ENCODE results near the gene EVPLL.
A peak's percentile ranks its signal among the peaks of the same experiment; 100 is the strongest.

Gene EVPLL

GRCh38 chr17:18344021-18344420, 33.6 kb upstream of the EVPLL start:
- in situ Hi-C loops (cut with HindIII; ENCODE audit: low pct_ligation_motif_present, low sequenced_read_pairs): no loop called here
- Histone ChIP-seq H3K36me3 (replicated peaks) (no peaks in the 10 kb centered on the region), H3K4me3 (ENCODE audit: low read depth, low read length) (no peak overlapping the region), H3K27ac (no peak overlapping the region), H3K27me3 (replicated peaks) (no peaks in the 10 kb centered on the region)
- DNase-seq: no peak
- no peak for TF ChIP-seq CTCF (IDR thresholded peaks at IDR 0.05; ENCODE audit: low read depth, low read length, missing control alignments)

GRCh38 chr17:18353541-18353940, 24.0 kb upstream of the EVPLL start:
- in situ Hi-C loops (cut with HindIII; ENCODE audit: low pct_ligation_motif_present, low sequenced_read_pairs): no loop called here

GRCh38 chr17:18356624-18357023, 21.0 kb upstream of the EVPLL start:
- H3K27ac ChIP-seq: no peak overlapping the region
- no peak for TF ChIP-seq CTCF (IDR thresholded peaks at IDR 0.05; ENCODE audit: low read depth, low read length, missing control alignments)
- no peak overlapping the region for H3K4me3 ChIP-seq (ENCODE audit: low read depth, low read length)
- H3K27me3 ChIP-seq (replicated peaks): no peaks in the 10 kb centered on the region
- H3K36me3 ChIP-seq (replicated peaks): no peaks in the 10 kb centered on the region
- no peak for DNase-seq
- in situ Hi-C loops (cut with HindIII; ENCODE audit: low pct_ligation_motif_present, low sequenced_read_pairs): no loop called here

More at GRCh38 chr17:18353541-18353940, 24.0 kb upstream of the EVPLL start:
- Histone ChIP-seq H3K36me3 (replicated peaks) (no peaks in the 10 kb centered on the region), H3K27me3 (replicated peaks) (no peaks in the 10 kb centered on the region), H3K4me3 (ENCODE audit: low read depth, low read length) (no peak overlapping the region), H3K27ac (no peak overlapping the region)
- no peak for DNase-seq
- no peak for TF ChIP-seq CTCF (IDR thresholded peaks at IDR 0.05; ENCODE audit: low read depth, low read length, missing control alignments)

GRCh38 chr17:18360518-18360917, 17.1 kb upstream of the EVPLL start:
- TF ChIP-seq CTCF (IDR thresholded peaks at IDR 0.05; ENCODE audit: low read depth, low read length, missing control alignments): no peak
- Histone ChIP-seq H3K4me3 (ENCODE audit: low read depth, low read length) (no peak overlapping the region), H3K27me3 (replicated peaks) (no peaks in the 10 kb centered on the region), H3K27ac (no peak overlapping the region), H3K36me3 (replicated peaks) (no peaks in the 10 kb centered on the region)
- no peak for DNase-seq
- in situ Hi-C loops (cut with HindIII; ENCODE audit: low pct_ligation_motif_present, low sequenced_read_pairs): no loop called here

GRCh38 chr17:18361837-18362697, 15.5 kb upstream of the EVPLL start:
- in situ Hi-C loops (cut with HindIII; ENCODE audit: low pct_ligation_motif_present, low sequenced_read_pairs): no loop called here

More at GRCh38 chr17:18361837-18362697, 15.5 kb upstream of the EVPLL start:
- H3K4me3 ChIP-seq (ENCODE audit: low read depth, low read length): peak overlapping the region; percentile 78
- no peak for DNase-seq
- no peak overlapping the region for H3K27ac ChIP-seq
- no peaks in the 10 kb centered on the region for H3K36me3 ChIP-seq (replicated peaks)
- TF ChIP-seq CTCF (IDR thresholded peaks at IDR 0.05; ENCODE audit: low read depth, low read length, missing control alignments): no peak
- no peaks in the 10 kb centered on the region for H3K27me3 ChIP-seq (replicated peaks)
